ENCODE measurements around the gene MRPS33.

Gene MRPS33

DNA sequence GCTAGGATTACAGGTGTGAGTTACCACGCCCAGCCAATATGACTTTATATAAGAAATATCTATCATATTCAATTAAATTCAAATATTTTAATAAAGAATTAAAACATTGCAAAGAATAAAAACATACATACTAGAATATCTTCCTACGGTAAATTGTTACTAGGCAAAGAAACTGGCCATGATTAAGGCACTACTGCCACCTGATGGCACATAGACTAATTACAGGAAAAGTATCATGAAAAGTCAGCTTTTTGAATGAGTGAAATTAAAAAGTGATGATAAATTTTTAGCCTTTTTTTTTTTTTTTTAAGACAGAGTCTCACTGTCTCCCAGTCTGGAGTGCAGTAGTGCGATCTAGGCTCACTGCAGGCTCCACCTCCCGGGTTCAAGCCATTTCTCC is 30.9 kb downstream of the MRPS33 start:
- no peak; the same call in 1 of the 2 replicates for TF ChIP-seq CTCF (conservative IDR thresholded peaks at IDR 0.05)
- peak overlapping the region; percentile 80 for H3K27ac ChIP-seq

DNA sequence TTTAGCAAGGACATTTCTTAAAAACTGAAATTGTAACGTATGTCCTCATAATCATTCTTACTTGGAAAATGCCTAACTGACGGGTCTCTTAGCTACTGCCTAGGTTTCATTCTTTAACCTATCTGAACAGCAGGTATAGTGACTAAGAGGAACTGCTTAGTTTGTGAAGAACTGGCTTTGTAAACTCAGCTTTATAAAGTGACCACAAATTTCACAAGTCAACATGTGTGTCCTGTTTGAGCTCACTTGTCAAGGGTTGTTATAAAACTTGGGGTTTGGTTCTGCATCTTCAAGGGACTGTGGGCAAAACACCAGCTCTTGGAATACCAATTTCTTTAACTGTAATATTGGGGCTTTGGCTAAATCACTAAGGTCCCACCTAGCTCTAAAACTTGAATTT is 32.2 kb downstream of the MRPS33 start:
- peak overlapping the region; percentile 80 for H3K27ac ChIP-seq

DNA sequence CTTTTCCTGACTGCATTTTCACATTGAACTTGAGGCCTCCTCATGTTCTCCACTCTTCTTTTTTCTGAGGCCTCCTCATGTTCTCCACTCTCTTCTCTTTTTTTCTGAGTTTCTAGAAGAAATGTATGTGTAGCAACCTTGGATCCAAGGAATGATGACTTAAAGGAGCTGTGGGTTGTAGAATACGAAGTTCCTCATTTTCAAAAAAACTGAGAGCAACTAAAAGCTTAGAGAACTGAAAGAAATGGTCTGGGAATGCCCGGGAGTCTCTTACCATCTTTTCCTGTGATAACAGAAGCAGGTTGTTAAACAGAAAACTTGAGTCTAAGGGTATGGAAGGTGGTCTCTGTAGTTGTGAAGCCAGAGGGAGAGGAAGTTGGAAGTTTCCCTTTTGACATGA is 32.8 kb downstream of the MRPS33 start:
- H3K27ac ChIP-seq = peak overlapping the region; percentile 80
- no peak for TF ChIP-seq CTCF (conservative IDR thresholded peaks at IDR 0.05)

More for the DNA sequence above, 32.2 kb downstream of the MRPS33 start:
- TF ChIP-seq CTCF (conservative IDR thresholded peaks at IDR 0.05) = no peak

GRCh38 chr7:140977741-140978140 is 37.0 kb downstream of the MRPS33 start:
- peak overlapping the region; percentile 64 for H3K27ac ChIP-seq
- no peak for TF ChIP-seq CTCF (conservative IDR thresholded peaks at IDR 0.05)

DNA sequence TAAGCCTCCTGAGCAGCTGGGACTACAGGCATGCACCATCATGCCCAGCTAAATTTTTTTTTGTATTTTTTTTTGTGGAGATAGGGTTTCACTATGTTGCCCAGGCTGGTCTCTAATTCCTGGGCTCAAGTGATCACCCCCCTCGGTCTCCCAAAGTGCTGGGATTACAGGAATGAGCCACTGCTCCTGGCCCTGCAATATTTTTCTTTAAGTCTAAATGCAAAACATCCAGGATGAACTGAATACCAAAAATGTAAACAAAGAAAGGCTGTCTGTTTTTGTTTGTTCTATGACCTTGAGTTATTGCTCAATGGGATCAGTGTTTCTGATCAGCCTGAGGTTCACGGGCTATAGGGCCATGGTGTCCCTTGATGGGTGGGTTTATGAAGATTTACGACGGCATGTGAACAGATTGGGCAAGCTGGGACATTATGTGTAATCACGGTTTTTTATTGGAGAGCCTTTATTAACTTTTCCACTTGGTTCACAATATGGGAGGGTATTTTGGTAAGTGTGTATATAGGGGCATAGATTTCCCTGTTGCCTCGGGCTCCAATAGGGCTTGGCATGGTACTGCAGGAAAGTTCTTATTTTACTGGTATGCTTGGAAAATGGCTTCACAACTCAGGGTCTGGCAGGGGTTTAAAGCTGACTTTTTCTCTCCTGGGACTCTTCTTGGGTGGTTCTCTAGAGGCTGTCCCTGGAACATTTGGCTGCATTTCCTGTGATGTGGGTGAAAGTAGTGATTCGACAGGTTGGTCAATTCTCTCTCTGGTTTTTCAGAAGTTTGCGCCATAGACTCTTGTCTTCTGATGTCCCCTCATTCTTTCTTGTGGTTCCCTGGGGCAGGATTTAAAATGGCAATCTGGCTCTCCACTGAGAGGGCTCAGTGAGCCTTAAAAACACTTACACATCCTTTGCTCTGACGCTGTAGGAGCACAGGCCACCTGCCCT is 41.6 kb downstream of the MRPS33 start:
- H3K27ac ChIP-seq = peak overlapping the region; percentile 21; the same call in 1 of the 2 replicates
- TF ChIP-seq CTCF (conservative IDR thresholded peaks at IDR 0.05) = no peak

- H3K27ac ChIP-seq = no peak overlapping the region
- TF ChIP-seq CTCF (conservative IDR thresholded peaks at IDR 0.05) = no peak
These were observed 42.4 kb downstream of the MRPS33 start for GRCh38 chr7:140972344-140972743.

DNA sequence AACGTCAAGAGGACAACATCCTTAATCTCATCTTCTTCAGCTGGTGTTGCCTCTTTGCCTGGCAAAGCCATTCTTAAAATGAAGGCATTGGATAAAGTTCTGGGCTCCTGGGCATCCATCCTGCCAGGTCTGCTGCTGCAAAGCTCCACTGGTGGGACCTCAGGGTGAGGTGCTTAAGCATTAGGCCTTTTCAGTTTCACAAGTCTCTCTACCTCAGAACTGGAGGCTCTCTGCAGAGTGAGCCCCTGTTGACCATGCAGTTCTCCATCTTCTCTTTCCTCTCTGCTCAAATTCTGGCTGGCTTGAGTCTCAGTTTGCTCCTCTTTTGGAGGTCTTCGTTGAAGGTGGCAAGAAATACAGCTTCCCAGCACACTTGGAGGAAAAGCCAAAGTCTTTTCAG is 47.3 kb downstream of the MRPS33 start:
- no peak overlapping the region for H3K27ac ChIP-seq
- no peak for TF ChIP-seq CTCF (conservative IDR thresholded peaks at IDR 0.05)

All from VCaP (cell line).